ENCODE data around the gene FAM90A1.
"Not testable (repeated sequence)": the region's sequence is repeated elsewhere in the genome, so short reads cannot be mapped to it uniquely, and the experiment has no call there.

GRCh38 chr12:8240340-8241114, 13.1 kb upstream of the FAM90A1 start:
- TF ChIP-seq CTCF (IDR thresholded peaks at IDR 0.05 in 4 of 5, conservative IDR thresholded peaks at IDR 0.05 in 1 of 5); POLR2A (IDR thresholded peaks at IDR 0.05): not testable (repeated sequence)
